Dendritic cell treated with granulocyte-macrophage colony-stimulating factor and Interleukin-4, amounts not matched to agents 40 ng/mL and 50 ng/mL, for 4 days (primary cell): Measurements from ENCODE around the gene KCNMA1.

Source experiments
- H3K27ac Mint-ChIP-seq: one replicate; pipeline ENCODE4 v1.8.0; 2022; ENCODE audit warnings: mild to moderate bottlenecking, mixed read lengths
- H3K27me3 Mint-ChIP-seq: one replicate; pipeline ENCODE4 v1.8.0; 2022; ENCODE audit warnings: mild to moderate bottlenecking, mixed read lengths
- H3K36me3 Mint-ChIP-seq: one replicate; pipeline ENCODE4 v1.8.0; 2022; ENCODE audit warnings: low read depth, mixed read lengths
- H3K4me1 Mint-ChIP-seq: one replicate; pipeline ENCODE4 v1.8.0; 2022; ENCODE audit warnings: low read depth, mixed read lengths
- H3K4me3 Mint-ChIP-seq: one replicate; pipeline ENCODE4 v1.8.0; 2022; ENCODE audit warnings: mild to moderate bottlenecking, moderate library complexity, mixed read lengths
- H3K9me3 Mint-ChIP-seq: one replicate; pipeline ENCODE4 v1.8.0; 2022; ENCODE audit warnings: mixed read lengths
- intact Hi-C: fragments of 100-400 bp; cut with micrococcal nuclease; formaldehyde crosslinking; loops from one replicate; pipeline ENCODE4 v1.15.0; 2022

Gene KCNMA1

GRCh38 chr10:77234599-77234998 lies 403.0 kb downstream of the KCNMA1 start:
- Mint-ChIP-seq H3K9me3 (no peaks in the 10 kb centered on the region), H3K27me3 (peaks cover 4% of the 10 kb centered on the region), H3K27ac (no peak overlapping the region), H3K4me3 (no peak overlapping the region), H3K4me1 (no peaks in the 10 kb centered on the region), H3K36me3 (no peaks in the 10 kb centered on the region)
- intact Hi-C loops: no loop called here

- no peaks in the 10 kb centered on the region for H3K36me3 Mint-ChIP-seq
- no peaks in the 10 kb centered on the region for H3K9me3 Mint-ChIP-seq
- intact Hi-C loops: no loop called here
- no peaks in the 10 kb centered on the region for H3K4me1 Mint-ChIP-seq
- no peak overlapping the region for H3K27ac Mint-ChIP-seq
- no peak overlapping the region for H3K4me3 Mint-ChIP-seq
- H3K27me3 Mint-ChIP-seq: peaks cover 4% of the 10 kb centered on the region
These were observed 404.1 kb downstream of the KCNMA1 start for GRCh38 chr10:77233466-77233865.

- intact Hi-C loops: no loop called here
- Mint-ChIP-seq H3K36me3 (no peaks in the 10 kb centered on the region), H3K27me3 (peaks cover 4% of the 10 kb centered on the region), H3K4me3 (no peak overlapping the region), H3K27ac (no peak overlapping the region), H3K4me1 (no peaks in the 10 kb centered on the region), H3K9me3 (no peaks in the 10 kb centered on the region)
These were observed 405.6 kb downstream of the KCNMA1 start for GRCh38 chr10:77231884-77232610.

GRCh38 chr10:77231375-77231774 lies 406.2 kb downstream of the KCNMA1 start:
- H3K9me3 Mint-ChIP-seq: no peaks in the 10 kb centered on the region
- intact Hi-C loops: no loop called here
- H3K4me3 Mint-ChIP-seq: no peak overlapping the region
- H3K27ac Mint-ChIP-seq: no peak overlapping the region
- H3K27me3 Mint-ChIP-seq: peaks cover 4% of the 10 kb centered on the region
- no peaks in the 10 kb centered on the region for H3K4me1 Mint-ChIP-seq
- H3K36me3 Mint-ChIP-seq: no peaks in the 10 kb centered on the region

GRCh38 chr10:77230194-77230593 lies 407.4 kb downstream of the KCNMA1 start:
- H3K4me1 Mint-ChIP-seq: peaks cover 7% of the 10 kb centered on the region
- no peak overlapping the region for H3K4me3 Mint-ChIP-seq
- H3K27ac Mint-ChIP-seq: no peak overlapping the region
- intact Hi-C loops: no loop called here
- no peaks in the 10 kb centered on the region for H3K9me3 Mint-ChIP-seq
- H3K27me3 Mint-ChIP-seq: peaks cover 7% of the 10 kb centered on the region
- H3K36me3 Mint-ChIP-seq: no peaks in the 10 kb centered on the region

- Mint-ChIP-seq H3K27me3 (peaks cover 7% of the 10 kb centered on the region), H3K4me3 (no peak overlapping the region), H3K9me3 (no peaks in the 10 kb centered on the region), H3K36me3 (no peaks in the 10 kb centered on the region), H3K4me1 (peaks cover 7% of the 10 kb centered on the region), H3K27ac (no peak overlapping the region)
- intact Hi-C loops: no loop called here
These were observed 407.9 kb downstream of the KCNMA1 start for GRCh38 chr10:77229704-77230103.

- H3K4me1 Mint-ChIP-seq: peaks cover 12% of the 10 kb centered on the region
- H3K9me3 Mint-ChIP-seq: no peaks in the 10 kb centered on the region
- no peak overlapping the region for H3K4me3 Mint-ChIP-seq
- H3K27ac Mint-ChIP-seq: no peak overlapping the region
- intact Hi-C loops: no loop called here
- peaks cover 10% of the 10 kb centered on the region for H3K27me3 Mint-ChIP-seq
- no peaks in the 10 kb centered on the region for H3K36me3 Mint-ChIP-seq
These were observed 409.0 kb downstream of the KCNMA1 start for GRCh38 chr10:77228559-77228958.

GRCh38 chr10:77226853-77227565 lies 410.6 kb downstream of the KCNMA1 start:
- intact Hi-C loops: no loop called here
- no peak overlapping the region for H3K27ac Mint-ChIP-seq
- no peaks in the 10 kb centered on the region for H3K36me3 Mint-ChIP-seq
- peaks cover 12% of the 10 kb centered on the region for H3K27me3 Mint-ChIP-seq
- no peak overlapping the region for H3K4me3 Mint-ChIP-seq
- no peaks in the 10 kb centered on the region for H3K9me3 Mint-ChIP-seq
- H3K4me1 Mint-ChIP-seq: peaks cover 17% of the 10 kb centered on the region

GRCh38 chr10:77226452-77226851 lies 411.2 kb downstream of the KCNMA1 start:
- H3K27me3 Mint-ChIP-seq: peaks cover 10% of the 10 kb centered on the region
- H3K27ac Mint-ChIP-seq: no peak overlapping the region
- peaks cover 17% of the 10 kb centered on the region for H3K4me1 Mint-ChIP-seq
- H3K4me3 Mint-ChIP-seq: no peak overlapping the region
- no peaks in the 10 kb centered on the region for H3K36me3 Mint-ChIP-seq
- intact Hi-C loops: no loop called here
- no peaks in the 10 kb centered on the region for H3K9me3 Mint-ChIP-seq

GRCh38 chr10:77226020-77226419 lies 411.6 kb downstream of the KCNMA1 start:
- Mint-ChIP-seq H3K27ac (no peak overlapping the region), H3K36me3 (no peaks in the 10 kb centered on the region)

GRCh38 chr10:77223526-77224460 lies 413.8 kb downstream of the KCNMA1 start:
- no peaks in the 10 kb centered on the region for H3K36me3 Mint-ChIP-seq
- peaks cover 17% of the 10 kb centered on the region for H3K4me1 Mint-ChIP-seq
- intact Hi-C loops: no loop called here
- no peak overlapping the region for H3K4me3 Mint-ChIP-seq
- H3K27ac Mint-ChIP-seq: no peak overlapping the region
- peaks cover 11% of the 10 kb centered on the region for H3K27me3 Mint-ChIP-seq
- H3K9me3 Mint-ChIP-seq: no peaks in the 10 kb centered on the region

More at GRCh38 chr10:77226020-77226419, 411.6 kb downstream of the KCNMA1 start:
- intact Hi-C loops: no loop called here
- Mint-ChIP-seq H3K27me3 (peaks cover 8% of the 10 kb centered on the region), H3K9me3 (no peaks in the 10 kb centered on the region), H3K4me1 (peaks cover 17% of the 10 kb centered on the region), H3K4me3 (no peak overlapping the region)

- Mint-ChIP-seq H3K27ac (no peak overlapping the region), H3K4me3 (no peak overlapping the region), H3K9me3 (no peaks in the 10 kb centered on the region), H3K27me3 (peaks cover 8% of the 10 kb centered on the region), H3K36me3 (no peaks in the 10 kb centered on the region), H3K4me1 (peaks cover 11% of the 10 kb centered on the region)
- intact Hi-C loops: no loop called here
These were observed 417.5 kb downstream of the KCNMA1 start for GRCh38 chr10:77220150-77220549.

GRCh38 chr10:77219046-77219445 lies 418.6 kb downstream of the KCNMA1 start:
- Mint-ChIP-seq H3K9me3 (no peaks in the 10 kb centered on the region), H3K27ac (no peak overlapping the region), H3K36me3 (no peaks in the 10 kb centered on the region), H3K4me3 (no peak overlapping the region), H3K27me3 (peaks cover 4% of the 10 kb centered on the region), H3K4me1 (peaks cover 10% of the 10 kb centered on the region)
- intact Hi-C loops: no loop called here

GRCh38 chr10:77214799-77215198 lies 422.8 kb downstream of the KCNMA1 start:
- Mint-ChIP-seq H3K9me3 (no peaks in the 10 kb centered on the region), H3K4me3 (no peak overlapping the region), H3K36me3 (no peaks in the 10 kb centered on the region), H3K4me1 (peaks cover 15% of the 10 kb centered on the region), H3K27me3 (no peaks in the 10 kb centered on the region), H3K27ac (no peak overlapping the region)
- intact Hi-C loops: no loop called here
